ENCODE results near the gene KLF2. TPM values are rescaled to one million over a fixed set of nuclear protein-coding genes. Genes with fewer than 3 reads are reported as not detected.
A peak's percentile ranks its signal among the peaks of the same experiment; 100 is the strongest.
"Not testable (repeated sequence)": the region's sequence is repeated elsewhere in the genome, so short reads cannot be mapped to it uniquely, and the experiment has no call there.

KLF2 gene
- total and polyA plus RNA-seq, 9 donors, result 48.3 to 399 (median 96.4) TPM

DNA sequence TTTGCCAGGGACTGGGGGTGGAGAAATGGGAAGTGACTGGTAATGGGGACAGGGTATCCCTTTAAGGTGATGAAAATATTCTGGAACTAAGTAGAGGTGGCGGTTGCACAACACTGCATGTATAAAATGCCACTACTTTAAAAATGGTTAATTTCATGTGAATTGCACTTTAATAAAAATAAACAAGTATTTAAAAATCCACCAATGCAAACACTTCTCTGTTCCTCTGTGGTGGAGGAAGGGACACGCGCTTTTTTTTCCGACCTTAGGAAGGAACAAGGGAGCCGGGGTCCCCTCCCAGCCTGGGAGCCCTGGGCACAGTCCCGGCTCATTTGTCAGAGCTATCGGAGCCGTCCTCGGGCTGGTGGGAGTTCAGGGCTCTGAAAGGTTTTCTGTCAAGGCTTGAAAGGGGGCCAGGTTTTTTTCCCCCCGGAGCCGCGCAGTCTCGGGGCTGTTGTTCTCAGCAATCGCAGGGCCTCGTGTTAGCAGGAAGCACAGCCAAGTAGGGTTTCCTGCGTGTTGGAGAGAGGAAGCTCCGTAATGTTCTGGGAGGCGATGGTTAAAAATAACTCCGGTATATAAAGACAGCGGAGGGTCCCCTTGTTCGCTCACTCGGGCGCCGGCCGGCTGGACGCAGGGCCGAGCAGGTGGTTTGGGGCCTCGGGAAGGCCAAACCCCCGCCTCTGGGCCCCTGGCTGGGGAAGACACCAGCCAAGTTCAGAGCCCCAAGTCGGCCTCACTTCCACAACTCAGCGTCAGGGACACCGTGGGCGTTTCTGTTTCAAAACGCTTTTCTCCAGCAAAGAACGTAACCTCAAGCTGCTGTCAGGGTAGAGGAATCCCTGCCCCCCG, 41.2 kb upstream of the KLF2 start:
- peaks cover 15% of the 10 kb centered on the region for H3K4me1 ChIP-seq (ENCODE audit: insufficient read depth)
- WGBS, 3 donors, result 2% methylated on average over 36 of the region's 36 CpGs
- peak; percentile 89 to 93 (median 91) for DNase-seq
- peak; percentile 38 for TF ChIP-seq EP300 (IDR thresholded peaks at IDR 0.05)
- peak; percentile 81 for TF ChIP-seq POLR2A (IDR thresholded peaks at IDR 0.05)
- TF ChIP-seq, protein P1, sequence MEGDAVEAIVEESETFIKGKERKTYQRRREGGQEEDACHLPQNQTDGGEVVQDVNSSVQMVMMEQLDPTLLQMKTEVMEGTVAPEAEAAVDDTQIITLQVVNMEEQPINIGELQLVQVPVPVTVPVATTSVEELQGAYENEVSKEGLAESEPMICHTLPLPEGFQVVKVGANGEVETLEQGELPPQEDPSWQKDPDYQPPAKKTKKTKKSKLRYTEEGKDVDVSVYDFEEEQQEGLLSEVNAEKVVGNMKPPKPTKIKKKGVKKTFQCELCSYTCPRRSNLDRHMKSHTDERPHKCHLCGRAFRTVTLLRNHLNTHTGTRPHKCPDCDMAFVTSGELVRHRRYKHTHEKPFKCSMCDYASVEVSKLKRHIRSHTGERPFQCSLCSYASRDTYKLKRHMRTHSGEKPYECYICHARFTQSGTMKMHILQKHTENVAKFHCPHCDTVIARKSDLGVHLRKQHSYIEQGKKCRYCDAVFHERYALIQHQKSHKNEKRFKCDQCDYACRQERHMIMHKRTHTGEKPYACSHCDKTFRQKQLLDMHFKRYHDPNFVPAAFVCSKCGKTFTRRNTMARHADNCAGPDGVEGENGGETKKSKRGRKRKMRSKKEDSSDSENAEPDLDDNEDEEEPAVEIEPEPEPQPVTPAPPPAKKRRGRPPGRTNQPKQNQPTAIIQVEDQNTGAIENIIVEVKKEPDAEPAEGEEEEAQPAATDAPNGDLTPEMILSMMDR (IDR thresholded peaks at IDR 0.05), result no peak
- H3K9me3 ChIP-seq, result no peaks in the 10 kb centered on the region
- H3K27ac ChIP-seq, result peak overlapping the region; percentile 82 to 97
- no peaks in the 10 kb centered on the region for H3K36me3 ChIP-seq
- intact Hi-C loops (cut with DNase I), result loop anchor here in 1 of 4 donors (2.0 kb wide), 1 partner anchor 41 kb away; the partner anchor contains the start of gene KLF2
- peak overlapping the region; percentile 22 for H3K4me3 ChIP-seq
- H3K27me3 ChIP-seq, result no peaks in the 10 kb centered on the region

DNA sequence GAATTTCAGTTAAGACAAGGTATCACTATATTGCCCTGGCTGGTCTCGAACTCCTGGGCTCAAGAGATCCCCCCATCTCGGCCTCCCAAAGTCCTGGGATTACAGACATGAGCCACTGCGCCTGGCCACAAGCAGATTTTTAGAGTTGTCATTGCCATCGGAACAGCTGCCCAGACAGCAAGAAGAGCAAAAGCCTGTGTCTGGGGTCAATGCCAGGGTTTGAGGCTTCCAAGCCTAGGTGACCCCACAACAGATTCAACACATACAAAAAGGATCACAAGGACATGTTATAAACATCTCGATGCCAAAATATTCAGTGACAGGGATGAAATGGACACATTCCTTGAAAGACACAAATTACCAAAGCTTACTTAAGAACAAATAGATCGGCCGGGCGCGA, 40.1 kb upstream of the KLF2 start:
- Histone ChIP-seq H3K9me3 (no peaks in the 10 kb centered on the region), H3K4me1 (ENCODE audit: insufficient read depth) (peaks cover 15% of the 10 kb centered on the region), H3K36me3 (no peaks in the 10 kb centered on the region), H3K27me3 (no peaks in the 10 kb centered on the region), H3K27ac (peak overlapping the region; percentile 82 to 97), H3K4me3 (no peak overlapping the region)
- intact Hi-C loops (cut with DNase I), result no loop called here
- 89 to 92% (median 90%) methylated on average over 9 of the region's 9 CpGs for WGBS, 3 donors
- TF ChIP-seq, protein P1 (IDR thresholded peaks at IDR 0.05), result no peak
- no peak for DNase-seq

DNA sequence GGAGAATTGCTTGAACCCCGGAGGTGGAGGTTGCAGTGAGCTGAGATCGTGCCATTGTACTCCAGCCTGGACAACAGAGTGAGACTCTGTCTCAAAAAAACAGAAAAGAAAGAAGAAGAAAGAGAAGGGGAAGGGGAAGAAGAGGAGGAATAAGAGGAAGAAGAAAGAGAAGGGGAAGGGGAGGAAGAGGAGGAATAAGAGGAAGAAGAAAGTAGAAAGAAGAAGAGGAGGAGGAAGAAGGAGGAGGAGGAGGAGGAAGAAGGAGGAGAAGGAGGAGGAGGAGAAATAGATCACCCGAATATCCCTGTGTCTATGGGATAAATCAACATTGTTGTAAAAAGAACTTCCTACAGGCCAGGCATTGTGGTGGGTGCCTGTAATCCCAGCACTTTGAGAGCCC, 39.5 kb upstream of the KLF2 start:
- not testable (repeated sequence) for H3K9me3 ChIP-seq, H3K27me3 ChIP-seq, H3K36me3 ChIP-seq, H3K4me3 ChIP-seq, DNase-seq
- Histone ChIP-seq H3K27ac (peak overlapping the region; percentile 64 to 97), H3K4me1 (ENCODE audit: insufficient read depth) (peaks cover 15% of the 10 kb centered on the region)
- intact Hi-C loops (cut with DNase I), result loop anchor here in 1 of 4 donors (5.0 kb wide), 1 partner anchor 42 kb away; no protein-coding TSS in a partner anchor
- WGBS, 3 donors, result 77 to 85% (median 85%) methylated on average over 3 of the region's 3 CpGs

DNA sequence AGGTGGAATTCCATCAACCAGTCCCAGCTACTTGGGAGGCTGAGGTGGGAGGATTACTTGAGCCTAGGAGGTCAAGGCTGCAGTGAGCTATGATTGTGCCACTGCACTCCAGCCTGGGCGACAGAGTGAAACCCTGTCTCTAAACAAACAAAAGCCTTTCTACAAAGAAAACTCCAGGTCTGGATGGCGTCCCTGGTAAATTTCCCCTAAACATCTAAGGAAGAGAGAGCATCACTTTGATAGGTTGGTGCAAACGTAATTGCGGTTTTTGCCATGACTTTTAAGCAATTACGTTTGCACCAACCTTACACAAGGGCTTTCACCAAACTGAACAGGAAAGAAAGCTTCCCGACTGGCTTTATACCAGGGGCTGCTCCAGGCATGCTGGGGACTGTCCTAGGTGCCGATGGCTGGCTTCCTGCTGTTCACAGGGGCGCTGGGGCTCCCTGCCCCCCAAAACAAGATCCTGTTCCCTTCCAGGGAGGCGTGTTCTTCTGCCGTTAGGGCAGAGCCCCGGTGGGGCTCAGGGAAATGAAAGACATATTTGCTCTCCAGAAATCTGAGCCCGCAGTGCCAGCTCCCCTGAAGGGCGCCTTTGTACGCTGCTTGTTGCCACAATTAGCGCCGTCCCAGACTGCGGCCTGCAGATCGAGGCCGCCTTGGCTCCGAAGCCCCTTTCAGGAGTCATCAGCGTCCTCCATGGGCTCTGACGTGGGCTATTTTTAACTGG, 38.7 kb upstream of the KLF2 start:
- WGBS, 3 donors, result 28 to 37% (median 36%) methylated on average over 22 of the region's 22 CpGs
- H3K4me1 ChIP-seq (ENCODE audit: insufficient read depth), result peaks cover 15% of the 10 kb centered on the region
- no peak for TF ChIP-seq POLR2A (IDR thresholded peaks at IDR 0.05)
- TF ChIP-seq EP300 (IDR thresholded peaks at IDR 0.05), result no peak
- TF ChIP-seq, protein P1 (IDR thresholded peaks at IDR 0.05), result no peak
- intact Hi-C loops (cut with DNase I), result loop anchor here in 1 of 4 donors (5.0 kb wide), 1 partner anchor 41 kb away; no protein-coding TSS in a partner anchor
- no peak overlapping the region for H3K4me3 ChIP-seq
- no peaks in the 10 kb centered on the region for H3K36me3 ChIP-seq
- H3K27ac ChIP-seq, result peak overlapping the region; percentile 64 to 97
- peak in 3 of 5 donors; percentile 53 to 64 (median 55) for DNase-seq
- H3K27me3 ChIP-seq, result no peaks in the 10 kb centered on the region
- H3K9me3 ChIP-seq, result no peaks in the 10 kb centered on the region
